Fibroblast of lung (primary cell): ENCODE measurements around the gene HAUS7.

ENCODE experiments used
- EZH2 ChIP-seq: IDR thresholded peaks from 2 replicates; pipeline ENCODE4 v1.5.1; 2012; ENCODE audit warnings: low read length, control low read depth, mild to moderate bottlenecking; ENCODE audit errors: missing control alignments
- TF ChIP-seq, protein P1 (sequence below), 2 donors: IDR thresholded peaks in 1 of 2; conservative IDR thresholded peaks in 1 of 2; 1 replicate in 1 of 2; 2 replicates in 1 of 2; pipeline ENCODE4 v1.5.1; 2011 to 2012; ENCODE audit warnings: low read length in 2 of 2, control low read depth in 1 of 2, inconsistent platforms in 1 of 2, low read depth in 1 of 2, mild to moderate bottlenecking in 1 of 2

- no peak for TF ChIP-seq EZH2
- TF ChIP-seq, protein P1, sequence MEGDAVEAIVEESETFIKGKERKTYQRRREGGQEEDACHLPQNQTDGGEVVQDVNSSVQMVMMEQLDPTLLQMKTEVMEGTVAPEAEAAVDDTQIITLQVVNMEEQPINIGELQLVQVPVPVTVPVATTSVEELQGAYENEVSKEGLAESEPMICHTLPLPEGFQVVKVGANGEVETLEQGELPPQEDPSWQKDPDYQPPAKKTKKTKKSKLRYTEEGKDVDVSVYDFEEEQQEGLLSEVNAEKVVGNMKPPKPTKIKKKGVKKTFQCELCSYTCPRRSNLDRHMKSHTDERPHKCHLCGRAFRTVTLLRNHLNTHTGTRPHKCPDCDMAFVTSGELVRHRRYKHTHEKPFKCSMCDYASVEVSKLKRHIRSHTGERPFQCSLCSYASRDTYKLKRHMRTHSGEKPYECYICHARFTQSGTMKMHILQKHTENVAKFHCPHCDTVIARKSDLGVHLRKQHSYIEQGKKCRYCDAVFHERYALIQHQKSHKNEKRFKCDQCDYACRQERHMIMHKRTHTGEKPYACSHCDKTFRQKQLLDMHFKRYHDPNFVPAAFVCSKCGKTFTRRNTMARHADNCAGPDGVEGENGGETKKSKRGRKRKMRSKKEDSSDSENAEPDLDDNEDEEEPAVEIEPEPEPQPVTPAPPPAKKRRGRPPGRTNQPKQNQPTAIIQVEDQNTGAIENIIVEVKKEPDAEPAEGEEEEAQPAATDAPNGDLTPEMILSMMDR (conservative IDR thresholded peaks at IDR 0.05 in 1 of 2, IDR thresholded peaks at IDR 0.05 in 1 of 2; ENCODE audit: low read depth in 1 of 2, low read length in 2 of 2), result no peak
These were observed 60.8 kb downstream of the HAUS7 start for GRCh38 chrX:153409414-153410101.
